Measurements from ENCODE around the gene CNPY4.

The CNPY4 gene

GRCh38 chr7:100077205-100077604 lies 42.2 kb upstream of the CNPY4 start:
- in situ Hi-C loops (cut with HindIII; ENCODE audit: low sequenced_read_pairs): no loop called here
- no peak overlapping the region for H3K4me3 ChIP-seq (ENCODE audit: low read depth, low read length)
- TF ChIP-seq, protein P1, sequence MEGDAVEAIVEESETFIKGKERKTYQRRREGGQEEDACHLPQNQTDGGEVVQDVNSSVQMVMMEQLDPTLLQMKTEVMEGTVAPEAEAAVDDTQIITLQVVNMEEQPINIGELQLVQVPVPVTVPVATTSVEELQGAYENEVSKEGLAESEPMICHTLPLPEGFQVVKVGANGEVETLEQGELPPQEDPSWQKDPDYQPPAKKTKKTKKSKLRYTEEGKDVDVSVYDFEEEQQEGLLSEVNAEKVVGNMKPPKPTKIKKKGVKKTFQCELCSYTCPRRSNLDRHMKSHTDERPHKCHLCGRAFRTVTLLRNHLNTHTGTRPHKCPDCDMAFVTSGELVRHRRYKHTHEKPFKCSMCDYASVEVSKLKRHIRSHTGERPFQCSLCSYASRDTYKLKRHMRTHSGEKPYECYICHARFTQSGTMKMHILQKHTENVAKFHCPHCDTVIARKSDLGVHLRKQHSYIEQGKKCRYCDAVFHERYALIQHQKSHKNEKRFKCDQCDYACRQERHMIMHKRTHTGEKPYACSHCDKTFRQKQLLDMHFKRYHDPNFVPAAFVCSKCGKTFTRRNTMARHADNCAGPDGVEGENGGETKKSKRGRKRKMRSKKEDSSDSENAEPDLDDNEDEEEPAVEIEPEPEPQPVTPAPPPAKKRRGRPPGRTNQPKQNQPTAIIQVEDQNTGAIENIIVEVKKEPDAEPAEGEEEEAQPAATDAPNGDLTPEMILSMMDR (IDR thresholded peaks at IDR 0.05; ENCODE audit: low read depth, low read length): no peak
- DNase-seq (ENCODE audit: low read depth, low spot score): no peak

- no peak for DNase-seq (ENCODE audit: low read depth, low spot score)
- in situ Hi-C loops (cut with HindIII; ENCODE audit: low sequenced_read_pairs): no loop called here
- TF ChIP-seq, protein P1 (IDR thresholded peaks at IDR 0.05; ENCODE audit: low read depth, low read length): no peak
- H3K4me3 ChIP-seq (ENCODE audit: low read depth, low read length): no peak overlapping the region
Observed at GRCh38 chr7:100079024-100079560, 40.3 kb upstream of the CNPY4 start.

DNA sequence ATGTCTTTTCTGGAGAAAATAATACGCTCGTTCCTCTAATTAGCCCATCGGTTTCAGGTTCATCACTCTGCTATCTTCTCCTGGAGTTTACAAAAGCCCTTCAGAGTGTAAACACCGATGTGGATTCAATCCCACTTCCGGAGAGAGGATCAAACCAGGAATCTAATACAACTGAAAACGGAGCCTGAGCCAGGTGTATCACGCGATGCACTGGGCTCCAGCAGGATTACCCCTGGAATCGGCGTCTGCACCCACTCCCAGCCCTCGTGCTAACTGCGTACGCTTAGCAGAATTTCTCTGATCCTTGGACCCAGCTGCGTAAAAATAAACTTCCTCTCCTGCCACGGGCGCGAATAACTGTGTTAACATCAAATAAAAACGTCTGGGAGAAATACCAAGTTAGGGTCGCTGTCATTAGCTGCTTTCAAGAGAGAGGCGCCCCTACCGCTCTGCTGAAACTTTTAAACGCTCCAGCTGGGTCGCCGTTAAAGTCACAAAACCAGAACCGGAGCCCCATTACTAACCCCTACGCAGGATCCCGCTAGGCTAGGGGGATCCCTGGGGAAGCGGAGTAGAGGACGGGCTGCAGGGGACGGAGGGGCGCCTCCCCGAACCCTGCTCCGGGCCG lies 38.4 kb upstream of the CNPY4 start:
- no peak for DNase-seq (ENCODE audit: low read depth, low spot score)

GRCh38 chr7:100081535-100082102 lies 37.8 kb upstream of the CNPY4 start, which contains the start of gene ZNF3:
ZNF3 (minus strand) TSS chr7:100081723; CDS start chr7:100077357, 4,366 bp downstream.
- H3K4me3 ChIP-seq (ENCODE audit: low read depth, low read length): peak within 1 kb of the TSS; percentile 97
- DNase-seq (ENCODE audit: low read depth, low spot score): peak; percentile 99
- TF ChIP-seq, protein P1 (IDR thresholded peaks at IDR 0.05; ENCODE audit: low read depth, low read length): peak; percentile 78
- in situ Hi-C loops (cut with HindIII; ENCODE audit: low sequenced_read_pairs): no loop called here

More for the DNA sequence above, 38.4 kb upstream of the CNPY4 start:
- TF ChIP-seq, protein P1 (IDR thresholded peaks at IDR 0.05; ENCODE audit: low read depth, low read length): no peak
- H3K4me3 ChIP-seq (ENCODE audit: low read depth, low read length): peak overlapping the region; percentile 97
- in situ Hi-C loops (cut with HindIII; ENCODE audit: low sequenced_read_pairs): no loop called here

DNA sequence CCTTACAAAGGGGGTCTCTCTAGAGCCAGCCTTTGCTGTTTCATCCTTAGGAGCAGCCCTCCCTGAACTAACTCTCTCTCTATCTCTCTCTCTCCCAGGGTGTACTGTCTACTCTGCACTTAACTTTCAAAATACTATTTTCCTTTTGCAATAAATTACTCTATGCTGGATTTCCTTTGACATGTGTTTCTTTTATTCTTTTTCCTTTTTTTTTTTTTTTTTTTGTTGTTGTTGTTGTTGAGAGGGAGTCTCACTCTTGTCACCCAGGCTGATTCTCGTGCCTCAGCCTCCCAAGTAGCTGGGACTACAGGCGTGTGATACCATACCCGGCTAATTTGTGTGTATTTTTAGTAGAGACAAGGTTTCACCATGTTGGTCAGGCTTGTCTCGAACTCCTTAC lies 36.5 kb upstream of the CNPY4 start:
- DNase-seq (ENCODE audit: low read depth, low spot score): no peak
- in situ Hi-C loops (cut with HindIII; ENCODE audit: low sequenced_read_pairs): no loop called here
- no peak overlapping the region for H3K4me3 ChIP-seq (ENCODE audit: low read depth, low read length)
- TF ChIP-seq, protein P1 (IDR thresholded peaks at IDR 0.05; ENCODE audit: low read depth, low read length): no peak

DNA sequence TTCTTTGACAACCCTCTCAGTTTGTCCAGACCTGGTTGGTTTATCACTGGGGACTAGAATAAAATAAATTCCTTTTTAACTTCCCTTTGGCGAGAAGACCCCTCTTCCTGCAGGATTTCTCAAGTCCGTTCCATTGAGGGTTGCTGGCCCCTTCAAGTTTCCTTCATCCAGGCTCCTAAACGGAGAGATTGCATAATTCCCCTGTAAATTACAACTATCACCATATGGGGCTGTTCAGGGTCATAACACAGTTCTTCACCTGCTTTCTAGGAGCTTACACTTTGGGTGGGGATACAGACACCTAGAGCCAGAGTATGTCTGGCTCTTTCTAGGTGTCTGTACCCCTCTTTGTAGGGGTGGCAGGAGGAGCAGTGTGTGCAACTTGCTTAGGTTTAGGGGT lies 33.9 kb upstream of the CNPY4 start:
- TF ChIP-seq, protein P1 (IDR thresholded peaks at IDR 0.05; ENCODE audit: low read depth, low read length): no peak
- no peak for DNase-seq (ENCODE audit: low read depth, low spot score)
- H3K4me3 ChIP-seq (ENCODE audit: low read depth, low read length): no peak overlapping the region
- in situ Hi-C loops (cut with HindIII; ENCODE audit: low sequenced_read_pairs): no loop called here

Measured in astrocyte of the spinal cord (primary cell).